Fibroblast of lung (primary cell): Measurements from ENCODE around the gene NDUFS1. TPM values are rescaled to one million over a fixed set of nuclear protein-coding genes. Genes with fewer than 3 reads are reported as not detected.

Source experiments
- DNase-seq, 2 donors: peaks; one replicate each; pipeline versions ENCODE4 v3.0.0 to v3.0.0-alpha.2; 2010; ENCODE audit warnings: low read depth in 2 of 2
- H2AFZ ChIP-seq: 2 replicates; pipeline ENCODE4 v1.5.1; 2012; ENCODE audit warnings: low read length, control low read depth, inconsistent platforms
- H3K27ac ChIP-seq: 2 replicates; pipeline ENCODE4 v1.5.1; 2011; ENCODE audit warnings: low read length, control low read depth; ENCODE audit not compliant: insufficient read depth
- H3K27me3 ChIP-seq: 2 replicates; pipeline ENCODE4 v1.5.1; 2011; ENCODE audit warnings: mild to moderate bottlenecking, low read length; ENCODE audit not compliant: control insufficient read depth, insufficient read depth
- H3K36me3 ChIP-seq: 2 replicates; pipeline ENCODE4 v1.5.1; 2011; ENCODE audit warnings: low read length; ENCODE audit not compliant: control insufficient read depth, insufficient read depth
- H3K4me1 ChIP-seq: 2 replicates; pipeline ENCODE4 v1.5.1; 2011; ENCODE audit warnings: low read length; ENCODE audit not compliant: control insufficient read depth, insufficient read depth; ENCODE audit errors: extremely low read depth
- H3K4me2 ChIP-seq: 2 replicates; pipeline ENCODE4 v1.5.1; 2011; ENCODE audit warnings: low read length, control low read depth; ENCODE audit not compliant: insufficient read depth; ENCODE audit errors: extremely low read depth
- H3K4me3 ChIP-seq, 4 experiments: fragments of 200-600 bp in 1 of 4; sonication (generic) in 1 of 4; replicated peaks in 1 of 4; 2 replicates each; pipeline ENCODE4 v1.5.1; 2011 to 2016; ENCODE audit warnings: low read length in 4 of 4, low read depth in 3 of 4, mild to moderate bottlenecking in 3 of 4, control low read depth in 2 of 4, inconsistent platforms in 1 of 4, mixed read lengths in 1 of 4; ENCODE audit not compliant: insufficient read depth in 1 of 4; ENCODE audit errors: control extremely low read depth in 1 of 4
- H3K79me2 ChIP-seq: 2 replicates; pipeline ENCODE4 v1.5.1; 2012; ENCODE audit warnings: mild to moderate bottlenecking, low read length, inconsistent platforms; ENCODE audit not compliant: control insufficient read depth, insufficient read depth
- H3K9ac ChIP-seq: 2 replicates; pipeline ENCODE4 v1.5.1; 2011; ENCODE audit warnings: mild to moderate bottlenecking, low read length, control low read depth; ENCODE audit not compliant: insufficient read depth
- H3K9me3 ChIP-seq: 2 replicates; pipeline ENCODE4 v1.5.1; 2012; ENCODE audit warnings: low read depth, low read length; ENCODE audit not compliant: control insufficient read depth, insufficient read depth
- H4K20me1 ChIP-seq: 2 replicates; pipeline ENCODE4 v1.5.1; 2011; ENCODE audit warnings: low read length; ENCODE audit not compliant: control insufficient read depth, insufficient read depth; ENCODE audit errors: extremely low read depth
- CTCF ChIP-seq, 2 donors: IDR thresholded peaks in 1 of 2; conservative IDR thresholded peaks in 1 of 2; 1 replicate in 1 of 2; 2 replicates in 1 of 2; pipeline ENCODE4 v1.5.1; 2011 to 2012; ENCODE audit warnings: low read length in 2 of 2, control low read depth in 1 of 2, inconsistent platforms in 1 of 2, low read depth in 1 of 2, mild to moderate bottlenecking in 1 of 2
- EZH2 ChIP-seq: IDR thresholded peaks from 2 replicates; pipeline ENCODE4 v1.5.1; 2012; ENCODE audit warnings: low read length, control low read depth, mild to moderate bottlenecking; ENCODE audit errors: missing control alignments
- polyA plus RNA-seq, 2 donors: library from polyadenylated mRNA; depleted of rRNA in 1 of 2; stranded (reverse) in 1 of 2; unstranded in 1 of 2; fragments of >200 nt; gene quantifications; 2 replicates each; pipeline ENCODE4 v1.2.1, GENCODE V29; 2011 to 2012; ENCODE audit warnings: missing spikeins in 1 of 2
- total RNA-seq: library from RNA; depleted of rRNA; stranded (reverse); fragments of >200 nt; gene quantifications from 2 replicates; pipeline ENCODE4 v1.2.1, GENCODE V29; 2014

NDUFS1 gene
- total and polyA plus RNA-seq, 2 donors (not counting 1 experiment from before 2014, with no cell fraction given): 128 to 133 TPM

- no peaks in the 10 kb centered on the region for H3K36me3 ChIP-seq
- peaks cover 2% of the 10 kb centered on the region for H3K4me1 ChIP-seq
- H3K79me2 ChIP-seq: peaks cover 47% of the 10 kb centered on the region
- peak overlapping the region; percentile 40 for H2AFZ ChIP-seq
- peak overlapping the region; percentile 90 for H3K9ac ChIP-seq
- peak overlapping the region; percentile 69 for H3K4me2 ChIP-seq
- H3K27ac ChIP-seq: peak overlapping the region; percentile 96
- no peaks in the 10 kb centered on the region for H3K9me3 ChIP-seq
- DNase-seq: peak; percentile 21 to 22
- peak overlapping the region; percentile 74 to 89 (median 80) for H3K4me3 ChIP-seq
- TF ChIP-seq EZH2 (no peak), CTCF (conservative IDR thresholded peaks at IDR 0.05 in 1 of 2, IDR thresholded peaks at IDR 0.05 in 1 of 2; ENCODE audit: low read depth in 1 of 2, low read length in 2 of 2) (no peak)
- H3K27me3 ChIP-seq: no peaks in the 10 kb centered on the region
- H4K20me1 ChIP-seq: no peaks in the 10 kb centered on the region
These were observed 74.1 kb downstream of the NDUFS1 start for GRCh38 chr2:206084870-206085741.

GRCh38 chr2:206084439-206084869 is 74.8 kb downstream of the NDUFS1 start:
- Histone ChIP-seq H3K4me2 (peak overlapping the region; percentile 69), H3K36me3 (no peaks in the 10 kb centered on the region), H3K9ac (peak overlapping the region; percentile 90), H3K4me3 (peak overlapping the region; percentile 74 to 89 (median 80)), H3K9me3 (no peaks in the 10 kb centered on the region), H3K79me2 (peaks cover 54% of the 10 kb centered on the region), H3K4me1 (peaks cover 2% of the 10 kb centered on the region), H3K27me3 (no peaks in the 10 kb centered on the region), H2AFZ (peak overlapping the region; percentile 40), H4K20me1 (no peaks in the 10 kb centered on the region), H3K27ac (peak overlapping the region; percentile 76)
- no peak for TF ChIP-seq EZH2
- peak in 1 of 2 donors; percentile 5 for TF ChIP-seq CTCF (conservative IDR thresholded peaks at IDR 0.05 in 1 of 2, IDR thresholded peaks at IDR 0.05 in 1 of 2; ENCODE audit: low read depth in 1 of 2, low read length in 2 of 2)
- peak; percentile 82 to 83 for DNase-seq

GRCh38 chr2:206083602-206084438 is 75.4 kb downstream of the NDUFS1 start:
- Histone ChIP-seq H4K20me1 (no peaks in the 10 kb centered on the region), H3K4me2 (peak overlapping the region; percentile 69), H3K79me2 (peaks cover 57% of the 10 kb centered on the region), H3K36me3 (no peaks in the 10 kb centered on the region), H3K4me3 (peak overlapping the region; percentile 74 to 89 (median 80)), H3K9ac (peak overlapping the region; percentile 31), H3K9me3 (no peaks in the 10 kb centered on the region), H3K27ac (peak overlapping the region; percentile 76), H3K27me3 (no peaks in the 10 kb centered on the region), H2AFZ (peak overlapping the region; percentile 49), H3K4me1 (peaks cover 2% of the 10 kb centered on the region)
- peak; percentile 9 for DNase-seq
- TF ChIP-seq EZH2 (no peak), CTCF (conservative IDR thresholded peaks at IDR 0.05 in 1 of 2, IDR thresholded peaks at IDR 0.05 in 1 of 2; ENCODE audit: low read depth in 1 of 2, low read length in 2 of 2) (no peak)
